ENCODE data around the gene GNAI3. TPM values are rescaled to one million over a fixed set of nuclear protein-coding genes. Genes with fewer than 3 reads are reported as not detected.

Gene GNAI3
- total RNA-seq, 1 donor from 2014 or later, result 2.8 TPM

DNA sequence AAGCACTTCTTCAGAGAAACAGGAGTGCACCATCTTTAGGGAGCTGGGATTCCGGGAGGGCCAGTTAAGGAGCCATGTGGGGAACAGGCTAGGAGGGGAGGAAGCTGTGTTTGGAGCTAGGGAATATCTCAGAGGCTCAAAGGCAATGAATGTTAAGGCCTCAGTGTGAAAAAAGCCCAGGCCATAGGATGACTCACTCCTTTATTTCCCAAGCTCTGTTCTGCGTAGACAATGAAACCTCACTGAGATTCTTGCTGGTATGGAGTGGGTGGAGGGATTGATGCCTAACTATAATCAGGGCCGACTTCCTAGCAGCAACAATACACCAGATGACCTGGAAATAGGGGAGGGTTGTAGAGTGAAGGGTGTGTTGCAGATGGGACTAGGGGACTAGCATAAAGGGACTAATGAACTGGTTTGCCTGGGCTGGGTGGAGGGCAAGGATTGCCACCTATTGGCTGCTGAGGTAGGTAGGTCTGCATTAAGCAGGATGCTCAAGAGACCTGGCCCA, 68.9 kb downstream of the GNAI3 start:
- TF ChIP-seq, protein P1, sequence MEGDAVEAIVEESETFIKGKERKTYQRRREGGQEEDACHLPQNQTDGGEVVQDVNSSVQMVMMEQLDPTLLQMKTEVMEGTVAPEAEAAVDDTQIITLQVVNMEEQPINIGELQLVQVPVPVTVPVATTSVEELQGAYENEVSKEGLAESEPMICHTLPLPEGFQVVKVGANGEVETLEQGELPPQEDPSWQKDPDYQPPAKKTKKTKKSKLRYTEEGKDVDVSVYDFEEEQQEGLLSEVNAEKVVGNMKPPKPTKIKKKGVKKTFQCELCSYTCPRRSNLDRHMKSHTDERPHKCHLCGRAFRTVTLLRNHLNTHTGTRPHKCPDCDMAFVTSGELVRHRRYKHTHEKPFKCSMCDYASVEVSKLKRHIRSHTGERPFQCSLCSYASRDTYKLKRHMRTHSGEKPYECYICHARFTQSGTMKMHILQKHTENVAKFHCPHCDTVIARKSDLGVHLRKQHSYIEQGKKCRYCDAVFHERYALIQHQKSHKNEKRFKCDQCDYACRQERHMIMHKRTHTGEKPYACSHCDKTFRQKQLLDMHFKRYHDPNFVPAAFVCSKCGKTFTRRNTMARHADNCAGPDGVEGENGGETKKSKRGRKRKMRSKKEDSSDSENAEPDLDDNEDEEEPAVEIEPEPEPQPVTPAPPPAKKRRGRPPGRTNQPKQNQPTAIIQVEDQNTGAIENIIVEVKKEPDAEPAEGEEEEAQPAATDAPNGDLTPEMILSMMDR (IDR thresholded peaks at IDR 0.05), result no peak

DNA sequence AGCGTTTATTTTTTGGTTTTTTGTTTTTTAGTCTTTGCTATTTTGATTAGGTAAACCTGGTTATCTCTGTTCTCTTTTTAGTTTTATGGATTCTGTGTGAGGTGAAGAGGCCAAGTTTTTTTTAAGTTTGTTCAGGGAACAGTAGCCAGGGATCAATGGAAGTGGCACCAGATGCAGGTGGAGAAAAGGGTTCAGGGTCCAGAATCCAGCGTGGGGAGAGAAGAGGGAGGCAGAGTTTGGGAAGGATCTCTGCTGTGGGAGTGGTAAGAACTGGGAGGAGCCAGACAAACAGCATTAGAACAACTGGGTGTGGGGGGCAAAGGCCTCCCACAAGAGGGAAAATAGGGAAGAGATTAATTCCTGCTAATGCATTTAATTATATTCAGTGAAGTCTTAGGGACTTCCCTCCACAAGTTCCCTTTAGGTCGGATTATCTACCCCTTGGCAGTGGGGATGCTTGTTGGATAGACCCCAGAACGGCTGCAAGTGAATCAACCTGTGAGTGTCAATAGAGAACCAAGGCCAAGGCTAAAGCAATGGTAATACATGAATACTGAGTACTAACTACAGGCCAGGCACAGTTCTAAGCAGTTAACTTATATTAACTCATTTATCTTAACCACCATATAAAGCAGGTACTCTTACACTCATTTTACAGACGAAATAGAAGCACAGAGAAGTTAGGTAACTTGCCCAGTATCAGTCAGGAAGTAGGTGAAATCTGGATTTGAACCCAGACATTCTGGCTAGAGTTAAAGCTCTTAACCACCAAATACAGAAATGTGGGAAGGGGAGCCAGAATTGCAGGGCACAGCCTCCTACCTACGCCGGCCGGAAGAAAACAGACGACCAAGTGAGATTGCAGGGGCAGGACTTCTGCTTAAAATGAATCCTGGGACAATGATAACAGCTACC, 70.5 kb downstream of the GNAI3 start:
- TF ChIP-seq, protein P1 (IDR thresholded peaks at IDR 0.05), result no peak
- Histone ChIP-seq H3K9me3 (no peaks in the 10 kb centered on the region), H3K27ac (peak overlapping the region; percentile 84 to 89), H3K4me3 (peak overlapping the region; percentile 50 to 85), H3K4me1 (peaks cover 15 to 27% of the 10 kb centered on the region in 2 donors), H3K36me3 (no peaks in the 10 kb centered on the region), H3K27me3 (no peaks in the 10 kb centered on the region)
- DNase-seq (ENCODE audit: low spot score in 2 of 2), result no peak
- intact Hi-C loops (cut with DNase I), result no loop called here

More for the DNA sequence above, 68.9 kb downstream of the GNAI3 start:
- Histone ChIP-seq H3K4me1 (peaks cover 10 to 11% of the 10 kb centered on the region in 2 donors), H3K4me3 (no peak overlapping the region), H3K27me3 (no peaks in the 10 kb centered on the region), H3K27ac (peak overlapping the region; percentile 23 to 32), H3K36me3 (no peaks in the 10 kb centered on the region), H3K9me3 (no peaks in the 10 kb centered on the region)
- DNase-seq (ENCODE audit: low spot score in 2 of 2), result no peak
- intact Hi-C loops (cut with DNase I), result no loop called here

DNA sequence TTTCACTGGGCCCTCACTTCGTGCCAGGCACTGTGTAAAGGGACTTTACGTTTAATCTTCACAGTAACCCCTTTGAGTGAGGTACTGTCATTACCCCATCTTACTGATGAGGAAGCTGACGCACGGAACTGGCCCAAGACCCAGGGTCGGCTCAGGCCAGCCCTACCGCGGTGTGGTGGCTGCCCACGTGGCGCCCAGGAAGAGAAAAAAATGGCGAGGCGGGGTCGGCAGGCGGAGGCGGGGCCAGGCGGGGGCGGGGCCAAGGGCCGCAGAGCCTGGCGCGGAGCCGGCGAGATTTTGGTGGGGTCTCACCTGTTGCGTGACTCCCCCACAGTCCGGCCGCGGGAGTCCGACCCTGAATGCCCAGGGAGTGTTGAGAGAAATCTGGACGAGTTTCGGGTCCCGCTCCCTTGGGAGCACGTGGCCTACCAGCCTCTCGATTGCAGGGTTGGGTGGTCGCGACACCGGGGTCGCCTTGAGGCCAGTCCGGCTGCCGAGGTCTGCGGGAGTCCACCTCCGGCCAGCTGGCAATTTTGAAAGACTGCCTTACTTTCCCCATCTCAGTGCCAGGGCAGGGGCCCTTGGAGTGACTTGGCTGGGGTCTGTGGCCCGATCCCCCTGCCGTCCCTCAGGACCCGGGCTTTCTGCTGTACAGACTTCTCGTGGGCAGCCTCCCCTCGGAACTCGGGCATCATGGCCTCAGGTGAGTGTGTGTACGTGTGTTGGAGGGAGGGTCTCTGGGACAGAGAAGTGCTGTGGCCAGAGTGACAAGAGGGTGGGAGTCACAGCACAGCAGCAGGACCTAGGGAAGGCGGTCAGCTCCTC, 71.4 kb downstream of the GNAI3 start, which contains the start of the genes AMPD2 and GNAT2:
Gene AMPD2, plus strand, starts transcription at position 262 of the 825 bp plus-strand sequence. CDS start 1,339 bp downstream, outside the sequence.
Gene GNAT2, minus strand, starts transcription at position 41 of the 825 bp plus-strand sequence. CDS start 6,746 bp downstream, outside the sequence.
- Histone ChIP-seq H3K27ac (peak within 1 kb of the TSS; percentile 84 to 89), H3K9me3 (no peaks in the 10 kb centered on the region), H3K27me3 (no peaks in the 10 kb centered on the region), H3K36me3 (no peaks in the 10 kb centered on the region), H3K4me3 (peak within 1 kb of the TSS; percentile 50 to 85), H3K4me1 (peaks cover 15 to 34% of the 10 kb centered on the region in 2 donors)
- TF ChIP-seq, protein P1 (IDR thresholded peaks at IDR 0.05), result no peak
- intact Hi-C loops (cut with DNase I), result no loop called here
- DNase-seq (ENCODE audit: low spot score in 2 of 2), result peak; percentile 77 to 92

DNA sequence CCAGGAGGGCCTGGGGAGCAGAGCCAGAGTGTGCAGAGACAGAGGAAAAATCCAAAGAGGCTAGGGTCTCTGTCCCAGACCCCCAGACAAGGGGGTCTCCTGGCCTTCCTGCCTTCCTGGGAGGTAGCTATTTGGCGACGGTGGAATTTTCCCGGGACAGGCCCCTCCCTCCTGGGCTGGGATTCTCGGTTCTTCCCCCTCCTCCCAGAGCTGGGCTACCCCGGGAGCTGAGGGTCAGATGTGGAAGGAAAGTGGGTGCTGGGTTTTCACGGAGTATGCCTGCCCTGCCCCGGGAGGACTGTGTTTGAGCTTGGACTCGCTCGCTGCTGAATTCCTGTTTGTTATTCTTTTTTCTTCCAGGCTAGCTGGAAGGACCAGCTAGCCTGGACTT, 72.0 kb downstream of the GNAI3 start:
- no peaks in the 10 kb centered on the region for H3K27me3 ChIP-seq
- DNase-seq (ENCODE audit: low spot score in 2 of 2), result peak in 1 of 2 donors; percentile 73
- H3K4me1 ChIP-seq, result peaks cover 15 to 34% of the 10 kb centered on the region in 2 donors
- H3K9me3 ChIP-seq, result no peaks in the 10 kb centered on the region
- intact Hi-C loops (cut with DNase I), result no loop called here
- no peaks in the 10 kb centered on the region for H3K36me3 ChIP-seq
- H3K4me3 ChIP-seq, result peak overlapping the region; percentile 50 to 85
- H3K27ac ChIP-seq, result peak overlapping the region; percentile 84 to 89
- TF ChIP-seq, protein P1 (IDR thresholded peaks at IDR 0.05), result no peak

DNA sequence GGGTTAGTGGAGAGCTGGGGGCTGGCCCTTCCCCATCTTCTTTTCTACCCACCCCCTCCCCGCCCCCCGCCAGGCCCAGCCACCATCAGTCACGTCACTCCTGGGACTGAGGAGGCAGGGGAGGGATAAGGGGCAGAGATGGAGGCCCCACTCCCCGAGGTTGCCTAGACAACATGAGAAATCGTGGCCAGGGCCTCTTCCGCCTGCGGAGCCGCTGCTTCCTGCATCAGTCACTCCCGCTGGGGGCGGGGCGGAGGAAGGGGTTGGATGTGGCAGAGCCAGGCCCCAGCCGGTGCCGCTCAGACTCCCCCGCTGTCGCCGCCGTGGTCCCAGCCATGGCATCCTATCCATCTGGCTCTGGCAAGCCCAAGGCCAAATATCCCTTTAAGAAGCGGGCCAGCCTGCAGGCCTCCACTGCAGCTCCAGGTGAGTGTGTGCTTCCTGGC, 72.4 kb downstream of the GNAI3 start:
- peak overlapping the region; percentile 84 to 89 for H3K27ac ChIP-seq
- H3K36me3 ChIP-seq, result no peaks in the 10 kb centered on the region
- no peaks in the 10 kb centered on the region for H3K27me3 ChIP-seq
- TF ChIP-seq, protein P1 (IDR thresholded peaks at IDR 0.05), result no peak
- H3K4me1 ChIP-seq, result peaks cover 15 to 34% of the 10 kb centered on the region in 2 donors
- intact Hi-C loops (cut with DNase I), result loop anchor here (1.0 kb wide), 1 partner anchor 73 kb away; the partner anchor contains the start of gene GNAI3
- peak; percentile 93 to 99 for DNase-seq (ENCODE audit: low spot score in 2 of 2)
- H3K4me3 ChIP-seq, result peak overlapping the region; percentile 50 to 85
- H3K9me3 ChIP-seq, result no peaks in the 10 kb centered on the region

Data from ascending aorta (tissue), 2 donors.